Measurements from ENCODE around the gene MUCL3.
A peak's percentile ranks its signal among the peaks of the same experiment; 100 is the strongest.
"Not testable (repeated sequence)": the region's sequence is repeated elsewhere in the genome, so short reads cannot be mapped to it uniquely, and the experiment has no call there.

Gene MUCL3

DNA sequence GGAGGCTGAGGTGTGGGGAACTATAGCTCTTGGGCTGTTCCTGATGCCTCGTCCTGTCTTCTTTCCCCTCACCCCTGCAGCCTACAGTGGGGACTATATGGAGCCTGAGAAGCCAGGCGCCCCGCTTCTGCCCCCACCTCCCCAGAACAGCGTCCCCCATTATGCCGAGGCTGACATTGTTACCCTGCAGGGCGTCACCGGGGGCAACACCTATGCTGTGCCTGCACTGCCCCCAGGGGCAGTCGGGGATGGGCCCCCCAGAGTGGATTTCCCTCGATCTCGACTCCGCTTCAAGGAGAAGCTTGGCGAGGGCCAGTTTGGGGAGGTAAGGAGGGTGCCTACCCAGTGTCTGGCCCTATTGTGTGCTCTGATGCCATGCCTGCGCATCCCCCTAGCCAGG lies 44.2 kb upstream of the MUCL3 start:
- peaks cover 89% of the 10 kb centered on the region for H3K36me3 ChIP-seq
- no peaks in the 10 kb centered on the region; the same call in 1 of the 2 replicates for H4K20me1 ChIP-seq
- no peaks in the 10 kb centered on the region for H3K9me3 ChIP-seq
- no peak for TF ChIP-seq Cebpa-rat (IDR thresholded peaks at IDR 0.05)
- no peak overlapping the region for H3K4me2 ChIP-seq
- H3K4me3 ChIP-seq, result no peak overlapping the region
- H3K27me3 ChIP-seq, result no peaks in the 10 kb centered on the region
- no peak overlapping the region for H3K9ac ChIP-seq
- peaks cover 15% of the 10 kb centered on the region for H3K4me1 ChIP-seq
- H3K27ac ChIP-seq, result no peak overlapping the region

- no peak overlapping the region for H3K4me2 ChIP-seq
- H3K27ac ChIP-seq, result no peak overlapping the region
- H4K20me1 ChIP-seq, result no peaks in the 10 kb centered on the region
- H3K4me1 ChIP-seq, result peaks cover 25% of the 10 kb centered on the region
- H3K36me3 ChIP-seq, result peaks cover 75% of the 10 kb centered on the region
- no peaks in the 10 kb centered on the region for H3K27me3 ChIP-seq
- no peak for TF ChIP-seq Cebpa-rat (IDR thresholded peaks at IDR 0.05)
- H3K9ac ChIP-seq, result no peak overlapping the region
- H3K9me3 ChIP-seq, result no peaks in the 10 kb centered on the region
- no peak overlapping the region for H3K4me3 ChIP-seq
These were observed 42.9 kb upstream of the MUCL3 start for GRCh38 chr6:30897882-30898281.

- no peak overlapping the region for H3K4me2 ChIP-seq
- no peaks in the 10 kb centered on the region for H3K9me3 ChIP-seq
- H3K4me1 ChIP-seq, result peaks cover 32% of the 10 kb centered on the region
- no peak for TF ChIP-seq Cebpa-rat (IDR thresholded peaks at IDR 0.05)
- peaks cover 66% of the 10 kb centered on the region for H3K36me3 ChIP-seq
- no peak overlapping the region for H3K9ac ChIP-seq
- no peaks in the 10 kb centered on the region for H4K20me1 ChIP-seq
- H3K4me3 ChIP-seq, result no peak overlapping the region
- no peaks in the 10 kb centered on the region for H3K27me3 ChIP-seq
- H3K27ac ChIP-seq, result no peak overlapping the region
These were observed 41.9 kb upstream of the MUCL3 start for GRCh38 chr6:30898750-30899360.

- Histone ChIP-seq H3K9ac (no peak overlapping the region), H3K27me3 (no peaks in the 10 kb centered on the region), H3K4me1 (peaks cover 17% of the 10 kb centered on the region), H4K20me1 (no peaks in the 10 kb centered on the region), H3K36me3 (peaks cover 45% of the 10 kb centered on the region), H3K27ac (no peak overlapping the region), H3K9me3 (no peaks in the 10 kb centered on the region), H3K4me2 (no peak overlapping the region), H3K4me3 (no peak overlapping the region)
- TF ChIP-seq Cebpa-rat (IDR thresholded peaks at IDR 0.05), result no peak
These were observed 39.8 kb upstream of the MUCL3 start for GRCh38 chr6:30900863-30901417.

DNA sequence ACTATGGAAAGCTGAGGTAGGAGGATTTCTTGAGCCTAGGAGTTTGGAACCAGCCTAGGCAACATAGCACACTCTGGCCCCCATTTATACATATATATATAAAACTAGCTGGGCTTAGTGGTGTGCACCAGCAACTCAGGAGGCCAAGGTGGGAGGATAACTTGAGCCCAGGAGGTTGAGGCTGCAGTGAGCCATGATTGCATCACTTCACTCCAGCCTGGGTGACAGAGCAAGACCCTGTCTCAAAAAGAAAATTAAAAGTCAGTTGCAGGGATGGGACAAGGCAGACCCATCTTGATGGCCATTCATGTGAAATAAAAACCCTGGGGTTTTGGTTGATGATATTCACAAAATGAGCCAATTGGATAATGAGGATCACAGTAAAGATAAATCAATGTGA lies 39.3 kb upstream of the MUCL3 start:
- TF ChIP-seq Cebpa-rat (IDR thresholded peaks at IDR 0.05), result no peak
- H3K27ac ChIP-seq, result no peak overlapping the region

DNA sequence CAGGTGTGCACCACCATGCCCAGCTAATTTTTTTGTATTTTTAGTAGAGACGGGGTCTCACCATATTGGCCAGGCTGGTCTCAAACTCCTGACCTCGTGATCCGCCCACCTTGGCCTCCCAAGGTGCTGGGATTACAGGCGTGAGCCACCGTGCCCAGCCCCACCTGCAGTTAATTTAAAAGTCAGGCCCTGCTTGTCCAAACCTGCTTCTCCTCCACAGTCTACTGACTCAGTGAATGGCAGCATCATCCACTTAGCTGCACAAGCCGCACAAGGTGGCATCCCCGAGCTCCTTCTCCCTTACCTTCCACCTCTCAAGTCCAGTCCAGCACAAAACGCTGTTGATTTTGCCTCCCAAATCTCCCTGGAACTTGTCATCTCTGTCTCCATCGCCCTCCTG lies 38.6 kb upstream of the MUCL3 start:
- H3K4me2 ChIP-seq, result peak overlapping the region; percentile 50

More for the DNA sequence above, 39.3 kb upstream of the MUCL3 start:
- no peak overlapping the region for H3K4me3 ChIP-seq
- H3K36me3 ChIP-seq, result peaks cover 40% of the 10 kb centered on the region
- H3K27me3 ChIP-seq, result no peaks in the 10 kb centered on the region
- no peaks in the 10 kb centered on the region for H3K9me3 ChIP-seq
- H4K20me1 ChIP-seq, result no peaks in the 10 kb centered on the region
- no peak overlapping the region for H3K9ac ChIP-seq
- peaks cover 17% of the 10 kb centered on the region for H3K4me1 ChIP-seq
- no peak overlapping the region for H3K4me2 ChIP-seq

DNA sequence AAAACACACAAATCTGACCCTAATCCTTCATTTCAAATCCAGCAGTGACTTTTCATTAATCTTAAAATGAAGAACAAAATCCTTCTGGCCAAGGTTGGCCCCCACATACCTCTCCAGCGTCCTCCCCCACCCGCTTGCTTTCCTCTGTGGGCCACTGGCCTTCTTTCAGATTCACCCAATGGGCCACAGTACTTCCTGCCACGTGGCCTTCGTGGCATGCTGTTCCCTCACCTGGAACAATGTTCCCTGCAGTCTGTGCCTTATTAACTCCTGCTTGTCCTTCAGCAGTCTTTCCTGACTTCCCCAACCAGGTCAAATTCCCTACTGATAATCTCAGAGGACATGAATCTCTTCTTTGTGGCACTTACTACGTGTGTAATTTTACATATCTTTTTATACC lies 38.1 kb upstream of the MUCL3 start:
- Histone ChIP-seq H3K4me2 (peak overlapping the region; percentile 50), H3K4me3 (no peak overlapping the region), H3K9me3 (no peaks in the 10 kb centered on the region), H3K4me1 (peaks cover 21% of the 10 kb centered on the region), H3K27me3 (no peaks in the 10 kb centered on the region), H4K20me1 (no peaks in the 10 kb centered on the region), H3K36me3 (peaks cover 29% of the 10 kb centered on the region), H3K27ac (peak overlapping the region; percentile 40; the same call in 1 of the 2 replicates), H3K9ac (no peak overlapping the region)
- TF ChIP-seq Cebpa-rat (IDR thresholded peaks at IDR 0.05), result no peak

More for the DNA sequence above, 38.6 kb upstream of the MUCL3 start:
- H3K4me3 ChIP-seq, H4K20me1 ChIP-seq, H3K9ac ChIP-seq, H3K9me3 ChIP-seq, H3K27me3 ChIP-seq: not testable (repeated sequence)
- Histone ChIP-seq H3K4me1 (peaks cover 17% of the 10 kb centered on the region), H3K36me3 (peaks cover 34% of the 10 kb centered on the region), H3K27ac (0 out of 2 replicates have a peak overlapping the region, but pooled peaks have one; percentile 40)

- Histone ChIP-seq H3K27me3 (no peaks in the 10 kb centered on the region), H3K4me1 (peaks cover 22% of the 10 kb centered on the region), H3K9me3 (no peaks in the 10 kb centered on the region), H3K9ac (no peak overlapping the region), H3K36me3 (peaks cover 24% of the 10 kb centered on the region), H3K4me2 (peak overlapping the region; percentile 50), H4K20me1 (no peaks in the 10 kb centered on the region), H3K4me3 (no peak overlapping the region), H3K27ac (no peak overlapping the region)
- no peak for TF ChIP-seq Cebpa-rat (IDR thresholded peaks at IDR 0.05)
These were observed 37.5 kb upstream of the MUCL3 start for GRCh38 chr6:30903236-30903635.

DNA sequence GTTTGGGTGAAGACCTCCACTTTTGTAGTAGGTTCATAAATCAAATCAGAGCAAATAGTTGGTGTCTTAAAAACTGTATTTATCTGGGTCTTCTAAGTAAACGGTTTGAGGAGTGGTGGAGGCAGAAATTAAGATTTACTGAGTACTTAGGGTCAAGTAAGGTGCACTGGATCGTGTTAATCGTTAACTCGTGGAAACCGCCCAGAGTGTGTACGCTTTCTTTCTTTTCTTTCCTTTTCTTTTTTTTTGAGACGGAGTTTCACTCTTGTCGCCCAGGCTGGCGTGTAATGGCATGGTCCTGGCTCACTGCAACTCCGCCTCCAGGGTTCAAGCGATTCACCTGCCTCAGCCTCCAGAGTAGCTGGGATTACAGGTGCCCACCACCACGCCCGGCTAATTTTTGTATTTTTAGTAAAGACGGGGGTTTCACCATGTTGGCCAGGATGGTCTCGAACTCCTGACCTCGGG lies 33.4 kb upstream of the MUCL3 start:
- not testable (repeated sequence) for H3K9ac ChIP-seq, H3K9me3 ChIP-seq
- 0 out of 2 replicates have a peak overlapping the region, but pooled peaks have one; percentile 25 for H3K27ac ChIP-seq

GRCh38 chr6:30907758-30908591 lies 32.8 kb upstream of the MUCL3 start, which contains the start of gene GTF2H4:
Gene GTF2H4 (plus strand): TSS chr6:30908207.
- Histone ChIP-seq H3K27me3 (no peaks in the 10 kb centered on the region), H3K36me3 (peaks cover 39% of the 10 kb centered on the region), H3K4me2 (peak within 1 kb of the TSS; percentile 92), H3K9me3 (no peaks in the 10 kb centered on the region), H4K20me1 (no peaks in the 10 kb centered on the region), H3K27ac (peak within 1 kb of the TSS; percentile 76), H3K4me1 (peaks cover 23% of the 10 kb centered on the region), H3K9ac (peak within 1 kb of the TSS; percentile 87), H3K4me3 (peak within 1 kb of the TSS; percentile 84)
- no peak for TF ChIP-seq Cebpa-rat (IDR thresholded peaks at IDR 0.05)

More for the DNA sequence above, 33.4 kb upstream of the MUCL3 start:
- not testable (repeated sequence) for H4K20me1 ChIP-seq, H3K27me3 ChIP-seq
- Histone ChIP-seq H3K4me3 (peak overlapping the region; percentile 84), H3K4me2 (peak overlapping the region; percentile 64), H3K4me1 (peaks cover 29% of the 10 kb centered on the region), H3K36me3 (peaks cover 33% of the 10 kb centered on the region)
